NCI-H748 (cell line): ENCODE data around the gene LGALS9B.
"Not testable (repeated sequence)": the region's sequence is repeated elsewhere in the genome, so short reads cannot be mapped to it uniquely, and the experiment has no call there.

ENCODE experiments used
- DNase-seq: peaks from one replicate; lab custom pipeline; 2025; ENCODE audit not compliant: unreplicated experiment; lab: John Stamatoyannopoulos, UW

Gene LGALS9B

DNA sequence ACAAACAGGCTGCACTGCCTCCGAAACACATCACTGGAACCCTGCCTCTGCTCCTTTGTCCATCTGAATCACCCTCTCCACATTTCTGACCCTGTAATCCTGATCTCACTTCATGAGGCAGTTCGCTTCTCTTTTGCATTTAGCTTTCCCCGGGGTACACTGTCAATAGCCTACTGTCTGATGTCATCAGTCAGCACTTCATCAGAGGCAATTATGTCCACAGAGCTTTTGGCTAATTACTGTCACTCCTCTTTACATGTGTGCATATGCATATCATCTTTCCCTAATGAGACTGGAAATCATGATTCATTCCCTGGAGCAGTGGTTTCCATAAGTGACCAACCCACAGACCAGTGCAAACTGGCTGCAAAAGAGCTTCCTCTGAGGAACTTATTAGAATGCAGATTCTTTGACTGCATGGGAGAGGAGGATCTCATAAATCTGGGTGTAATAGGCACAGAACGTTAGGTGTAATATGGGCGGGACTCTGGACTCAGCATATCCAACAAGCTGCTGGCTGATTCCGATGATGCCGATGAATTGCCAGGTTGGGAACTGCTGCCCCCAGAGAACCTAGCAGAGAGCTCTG, 49.8 kb downstream of the LGALS9B start:
- not testable (repeated sequence) for DNase-seq

DNA sequence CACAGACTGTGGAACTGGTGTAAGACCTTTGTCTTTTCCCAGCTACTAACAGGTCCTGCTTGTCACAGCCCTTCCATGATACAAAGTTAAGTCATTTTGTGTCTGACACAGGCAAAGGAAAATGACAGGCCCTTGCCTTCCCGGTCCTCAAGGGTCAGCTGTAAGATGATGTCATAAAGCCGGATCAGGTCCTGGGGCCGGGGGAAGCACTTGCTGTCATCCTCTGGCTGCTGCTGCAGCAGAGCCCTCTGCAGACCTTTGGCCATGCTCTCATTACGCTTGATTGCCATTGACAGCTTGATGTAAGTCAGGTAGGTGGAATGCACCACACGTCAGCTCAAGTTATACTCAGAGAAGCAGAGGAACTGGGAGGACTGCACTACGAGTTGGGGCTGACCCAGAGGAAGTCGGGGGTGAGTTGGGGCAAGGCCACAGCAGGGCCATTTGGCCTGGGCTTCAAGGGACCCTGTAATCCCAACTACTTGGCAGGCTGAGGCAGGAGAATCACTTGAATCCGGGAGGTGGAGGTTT, 50.9 kb downstream of the LGALS9B start:
- not testable (repeated sequence) for DNase-seq

- DNase-seq: not testable (repeated sequence)
These were observed 51.9 kb downstream of the LGALS9B start for GRCh38 chr17:20415479-20415878.

DNA sequence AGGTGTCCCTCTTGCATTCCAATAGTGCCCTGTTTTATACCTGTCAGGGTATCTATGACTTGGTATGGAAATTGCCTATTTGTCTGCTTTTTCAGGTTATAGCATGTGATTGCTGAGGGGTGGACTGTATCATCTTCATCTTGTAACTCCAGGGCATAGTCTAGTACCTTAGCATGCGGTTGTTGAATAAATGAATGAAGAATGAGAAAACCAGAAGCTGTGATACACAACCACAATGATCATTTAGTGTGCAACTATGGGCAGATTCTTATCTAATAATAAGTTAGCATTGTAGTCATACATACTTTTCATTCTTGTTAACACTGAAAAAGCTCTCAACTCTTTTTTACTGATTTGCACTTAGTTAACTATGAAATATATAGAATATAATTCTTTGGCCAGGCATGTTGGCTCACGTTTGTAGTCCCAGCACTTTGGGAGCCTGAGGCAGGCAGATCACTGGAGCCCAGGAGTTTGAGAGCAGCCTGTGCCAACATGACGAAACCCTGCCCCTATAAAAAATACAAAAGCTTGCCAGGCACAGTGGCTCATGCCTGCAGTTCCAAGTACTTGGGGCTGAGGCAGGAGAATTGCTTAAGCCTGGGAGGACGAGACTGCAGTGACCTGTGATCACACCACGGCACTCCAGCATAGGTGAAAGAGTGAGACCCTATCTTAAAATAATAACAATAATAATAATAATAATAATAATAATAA, 65.9 kb downstream of the LGALS9B start:
- DNase-seq: not testable (repeated sequence)

DNA sequence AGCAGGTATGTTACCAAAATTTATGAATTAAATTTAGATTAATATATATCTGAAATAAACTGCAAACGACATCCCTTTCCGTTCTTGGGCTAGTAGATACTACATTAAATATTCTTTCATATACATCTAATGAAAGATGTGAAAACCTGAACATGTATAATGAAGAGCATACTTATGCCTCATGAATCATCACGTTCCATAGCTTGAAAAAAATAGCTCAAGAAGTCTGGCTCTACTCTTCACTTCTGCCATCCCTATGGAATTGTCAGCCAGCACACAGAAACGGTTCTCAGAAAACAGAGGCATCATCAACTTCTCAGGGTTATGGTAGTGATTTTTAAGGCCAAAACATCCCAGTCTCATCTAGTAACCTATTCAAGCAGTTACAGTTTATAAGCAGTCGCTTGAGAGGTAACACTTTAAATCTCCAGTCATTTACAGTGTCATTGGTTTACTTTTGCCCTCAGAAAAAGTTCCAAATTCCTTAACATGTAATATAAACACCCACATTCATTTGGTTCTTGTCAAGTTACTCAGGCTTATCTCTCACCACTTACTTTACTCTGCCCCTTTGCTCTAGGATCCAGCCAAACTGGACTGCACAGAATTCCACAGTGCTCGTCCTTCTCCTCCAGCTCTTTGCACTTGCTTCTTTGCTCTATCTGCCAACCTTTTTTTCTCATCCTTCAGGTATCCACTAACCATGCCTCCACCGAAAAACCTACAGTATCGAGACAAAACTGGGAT, 66.6 kb downstream of the LGALS9B start:
- not testable (repeated sequence) for DNase-seq
